Measurements from ENCODE around the gene STAU1.
"Not testable (repeated sequence)": the region's sequence is repeated elsewhere in the genome, so short reads cannot be mapped to it uniquely, and the experiment has no call there.

STAU1 gene

GRCh38 chr20:49098136-49098535 lies 90.0 kb downstream of the STAU1 start:
- peak overlapping the region; percentile 89 for H3K27ac ChIP-seq
- TF ChIP-seq CTCF (conservative IDR thresholded peaks at IDR 0.05) = no peak

GRCh38 chr20:49097159-49097558 lies 91.0 kb downstream of the STAU1 start:
- peak overlapping the region; percentile 89 for H3K27ac ChIP-seq

GRCh38 chr20:49096203-49096730 lies 91.9 kb downstream of the STAU1 start:
- TF ChIP-seq CTCF (conservative IDR thresholded peaks at IDR 0.05) = no peak
- H3K27ac ChIP-seq = peak overlapping the region; percentile 89

More at GRCh38 chr20:49097159-49097558, 91.0 kb downstream of the STAU1 start:
- TF ChIP-seq CTCF (conservative IDR thresholded peaks at IDR 0.05) = peak; percentile 12; the same call in 1 of the 2 replicates

- no peak for TF ChIP-seq CTCF (conservative IDR thresholded peaks at IDR 0.05)
- H3K27ac ChIP-seq = peak overlapping the region; percentile 89
Observed at GRCh38 chr20:49091762-49092161, 96.4 kb downstream of the STAU1 start.

- TF ChIP-seq CTCF (conservative IDR thresholded peaks at IDR 0.05) = no peak
- H3K27ac ChIP-seq = peak overlapping the region; percentile 89
Observed at GRCh38 chr20:49091104-49091503, 97.0 kb downstream of the STAU1 start.

- not testable (repeated sequence) for H3K27ac ChIP-seq
Observed at GRCh38 chr20:49082295-49082694, 105.8 kb downstream of the STAU1 start.

GRCh38 chr20:49078310-49078709 lies 109.8 kb downstream of the STAU1 start:
- no peak overlapping the region for H3K27ac ChIP-seq
- TF ChIP-seq CTCF (conservative IDR thresholded peaks at IDR 0.05) = no peak

GRCh38 chr20:49074521-49074920 lies 113.6 kb downstream of the STAU1 start:
- TF ChIP-seq CTCF (conservative IDR thresholded peaks at IDR 0.05) = no peak

More at GRCh38 chr20:49074521-49074920, 113.6 kb downstream of the STAU1 start:
- no peak overlapping the region for H3K27ac ChIP-seq
